Measurements from ENCODE around the gene PFDN4.

The PFDN4 gene

GRCh38 chr20:54162378-54163009, 45.4 kb upstream of the PFDN4 start:
- no peak for TF ChIP-seq CTCF (conservative IDR thresholded peaks at IDR 0.05)
- H3K27ac ChIP-seq = no peak overlapping the region

- no peak for TF ChIP-seq CTCF (conservative IDR thresholded peaks at IDR 0.05)
- H3K27ac ChIP-seq = no peak overlapping the region
Measured at GRCh38 chr20:54163402-54163801, 44.5 kb upstream of the PFDN4 start.

- TF ChIP-seq CTCF (conservative IDR thresholded peaks at IDR 0.05) = no peak
- no peak overlapping the region for H3K27ac ChIP-seq
Measured at GRCh38 chr20:54165014-54165413, 42.9 kb upstream of the PFDN4 start.

- H3K27ac ChIP-seq = no peak overlapping the region
- TF ChIP-seq CTCF (conservative IDR thresholded peaks at IDR 0.05) = no peak
Measured at GRCh38 chr20:54165803-54166202, 42.1 kb upstream of the PFDN4 start.

- TF ChIP-seq CTCF (conservative IDR thresholded peaks at IDR 0.05) = no peak
- H3K27ac ChIP-seq = no peak overlapping the region
Measured at GRCh38 chr20:54166987-54167662, 40.8 kb upstream of the PFDN4 start.

GRCh38 chr20:54167909-54168872, 39.7 kb upstream of the PFDN4 start:
- no peak overlapping the region for H3K27ac ChIP-seq
- TF ChIP-seq CTCF (conservative IDR thresholded peaks at IDR 0.05) = no peak
